Ovary (tissue), 9 donors: Measurements from ENCODE around the gene AMACR. TPM values are rescaled to one million over a fixed set of nuclear protein-coding genes. Genes with fewer than 3 reads are reported as not detected.

Source experiments
- DNase-seq, 5 donors: peaks; one replicate each; pipeline ENCODE4 v3.0.0-alpha.2; 2019 to 2020
- H3K27ac ChIP-seq, 2 donors: fragments of 200-600 bp; one replicate each; pipeline versions ENCODE4 v1.5.1 to v1.8.0; 2019 to 2022
- H3K27me3 ChIP-seq: fragments of 200-600 bp; one replicate; pipeline ENCODE4 v1.8.0; 2022
- H3K36me3 ChIP-seq: fragments of 200-600 bp; sonication (generic); one replicate; pipeline ENCODE4 v1.5.1; 2019
- H3K4me1 ChIP-seq: one replicate; pipeline ENCODE4 v1.8.1; 2013; ENCODE audit warnings: mild to moderate bottlenecking, moderate library complexity; ENCODE audit not compliant: insufficient read depth
- H3K4me3 ChIP-seq: fragments of 200-600 bp; sonication (generic); one replicate; pipeline ENCODE4 v1.5.1; 2017
- H3K9me3 ChIP-seq, 2 donors: fragments of 200-600 bp in 1 of 2; sonication (generic) in 1 of 2; one replicate each; pipeline versions ENCODE4 v1.5.1 to v1.8.1; 2013 to 2019; ENCODE audit warnings: mild to moderate bottlenecking in 1 of 2, moderate library complexity in 1 of 2
- CTCF ChIP-seq, 3 donors: fragments of 450-650 bp in 2 of 3; fragments of 200-600 bp in 1 of 3; IDR thresholded peaks; one replicate each; pipeline versions ENCODE4 v1.5.1 to v1.8.0; 2016 to 2022; ENCODE audit warnings: antibody characterized with exemption in 3 of 3, mild to moderate bottlenecking in 1 of 3
- EP300 ChIP-seq: sonication (generic); formaldehyde crosslinking; IDR thresholded peaks from one replicate; pipeline ENCODE4 v1.6.1; 2017; ENCODE audit warnings: antibody characterized with exemption
- POLR2A ChIP-seq: fragments of 450-650 bp; IDR thresholded peaks from one replicate; pipeline ENCODE4 v1.6.1; 2017; ENCODE audit warnings: antibody characterized with exemption, mild to moderate bottlenecking, moderate library complexity
- WGBS, 3 donors: extraction: QIAGEN DNeasy Blood & Tissue Kit in 1 of 3; methylation state at CpG; one replicate each; pipeline versions ENCODE4 v1.1.5 to v1.1.7; 2013 to 2017; 5-methylcytosine and 5-hydroxymethylcytosine counted together
- intact Hi-C, 4 donors: fragments of 100-400 bp; cut with DNase I; formaldehyde crosslinking; loops; one replicate each; pipeline versions ENCODE4 v1.11.0 to v1.15.1; 2022 to 2023
- polyA plus RNA-seq, 2 donors: library from polyadenylated mRNA; stranded (reverse); fragments of 200-250 nt in 1 of 2; fragments of 350-450 nt in 1 of 2; fragmentation: Illumina TruSeq in 1 of 2; extraction: RNeasy Lipid Tissue Mini Kit (QIAGEN cat#74804) in 1 of 2; gene quantifications; one replicate each; pipeline ENCODE4 v1.2.3, GENCODE V29; 2013 to 2014
- total RNA-seq, 7 donors: library from RNA; depleted of rRNA in 2 of 7; stranded (reverse); fragments of >200 nt in 2 of 7; fragmentation: NEBNext Ultra II Directional in 3 of 7; extraction: Animal tissue kit (Norgen Biotek cat#: 25700) in 3 of 7; gene quantifications; one replicate each; pipeline versions ENCODE4 v1.1.0 to v1.2.4, GENCODE V29; 2016 to 2023
- donor health status: DM: no; HTN: no; CAD: no; lungs with moderate emphysema.
- donor health status: DM: no; HTN: no; CAD: no.
- donor health status: Bipolar disorder and iron deficiency.
- donor health status: DM: yes; HTN: yes; CAD: no.
- donor health status: DM: no; HTN: no; CAD: no.
- donor health status: DM: yes; HTN: yes; CAD: no.

AMACR gene
- total and polyA plus RNA-seq, 9 donors = 3.9 to 13.4 (median 7.8) TPM

DNA sequence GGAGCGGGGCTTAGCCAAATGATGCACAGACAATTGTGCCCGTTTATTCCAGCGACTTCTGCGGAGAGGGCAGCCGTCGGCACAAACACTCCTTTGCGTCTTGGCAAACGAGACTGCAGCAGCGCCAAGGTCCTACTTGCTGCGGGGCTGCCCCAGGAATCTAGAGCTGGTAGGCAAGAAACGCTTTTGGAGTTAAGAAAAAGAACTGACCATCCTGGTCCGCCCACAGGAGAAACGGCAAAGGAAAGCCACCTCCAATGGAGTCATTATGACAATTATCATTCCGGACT, 69.4 kb downstream of the AMACR start:
- WGBS, 3 donors = 35 to 43% (median 40%) methylated on average over 14 of the region's 14 CpGs
- H3K27ac ChIP-seq = no peak overlapping the region

GRCh38 chr5:33937707-33938506, 69.9 kb downstream of the AMACR start:
- H3K27ac ChIP-seq = no peak overlapping the region
- TF ChIP-seq EP300 (no peak), CTCF (IDR thresholded peaks at IDR 0.05) (no peak), POLR2A (no peak)
- no peaks in the 10 kb centered on the region for H3K36me3 ChIP-seq
- peaks cover 9% of the 10 kb centered on the region for H3K4me1 ChIP-seq
- intact Hi-C loops = loop anchor here in 1 of 4 donors (10.0 kb wide), 1 partner anchor 503 kb away; no protein-coding TSS in a partner anchor
- no peak overlapping the region for H3K4me3 ChIP-seq
- no peak for DNase-seq
- H3K27me3 ChIP-seq = no peaks in the 10 kb centered on the region
- WGBS, 3 donors = 25 to 43% (median 31%) methylated on average over 54 of the region's 54 CpGs
- no peaks in the 10 kb centered on the region for H3K9me3 ChIP-seq

More for the DNA sequence above, 69.4 kb downstream of the AMACR start:
- peaks cover 9% of the 10 kb centered on the region for H3K4me1 ChIP-seq
- H3K9me3 ChIP-seq = no peaks in the 10 kb centered on the region
- no peaks in the 10 kb centered on the region for H3K27me3 ChIP-seq
- DNase-seq = no peak
- intact Hi-C loops = loop anchor here in 1 of 4 donors (10.0 kb wide), 1 partner anchor 504 kb away; no protein-coding TSS in a partner anchor
- no peak overlapping the region for H3K4me3 ChIP-seq
- TF ChIP-seq POLR2A = no peak
- no peak for TF ChIP-seq CTCF (IDR thresholded peaks at IDR 0.05)
- TF ChIP-seq EP300 = no peak
- no peaks in the 10 kb centered on the region for H3K36me3 ChIP-seq

GRCh38 chr5:33937017-33937706, 70.7 kb downstream of the AMACR start:
- H3K27ac ChIP-seq = no peak overlapping the region
- intact Hi-C loops = loop anchor here in 1 of 4 donors (10.0 kb wide), 1 partner anchor 502 kb away; no protein-coding TSS in a partner anchor

More at GRCh38 chr5:33937017-33937706, 70.7 kb downstream of the AMACR start:
- TF ChIP-seq EP300 (no peak), CTCF (IDR thresholded peaks at IDR 0.05) (no peak), POLR2A (no peak)
- Histone ChIP-seq H3K36me3 (no peaks in the 10 kb centered on the region), H3K4me1 (peaks cover 9% of the 10 kb centered on the region), H3K9me3 (no peaks in the 10 kb centered on the region), H3K4me3 (no peak overlapping the region), H3K27me3 (no peaks in the 10 kb centered on the region)
- 36 to 53% (median 41%) methylated on average over 44 to 54 of the region's 54 CpGs for WGBS, 3 donors
- no peak for DNase-seq
